DND-41 (cell line): ENCODE measurements around the gene DYNLT3.

ENCODE experiments used
- ATAC-seq: fragments of 200-7000 bp; cut with Tn5 transposase; 3 replicates; pipeline ENCODE4 v1.9.1; 2021; ENCODE audit warnings: low read depth; ENCODE audit not compliant: insufficient read depth
- DNase-seq: peaks from one replicate; pipeline ENCODE4 v3.0.0-alpha.2; 2020
- H2AFZ ChIP-seq: 2 replicates; pipeline ENCODE4 v1.6.0; 2012; ENCODE audit warnings: low read depth, low read length
- H3K27ac ChIP-seq: 2 replicates; pipeline ENCODE4 v1.5.1; 2012; ENCODE audit warnings: low read length, inconsistent platforms
- H3K27me3 ChIP-seq: fragments of 200-600 bp; sonication (generic); 2 replicates; pipeline ENCODE4 v1.6.0; 2012; ENCODE audit warnings: low read length, mild to moderate bottlenecking, inconsistent platforms; ENCODE audit not compliant: insufficient read depth, poor library complexity
- H3K36me3 ChIP-seq: 2 replicates; pipeline ENCODE4 v1.5.1; 2012; ENCODE audit warnings: low read length, inconsistent platforms; ENCODE audit not compliant: insufficient read depth
- H3K4me1 ChIP-seq: 2 replicates; pipeline ENCODE4 v1.5.1; 2012; ENCODE audit warnings: mild to moderate bottlenecking, low read length; ENCODE audit not compliant: insufficient read depth
- H3K4me2 ChIP-seq: 2 replicates; pipeline ENCODE4 v1.6.0; 2012; ENCODE audit warnings: mild to moderate bottlenecking, moderate library complexity, low read length, inconsistent platforms; ENCODE audit not compliant: insufficient read depth
- H3K4me3 ChIP-seq, 2 experiments: fragments of 200-600 bp in 1 of 2; shearing (Covaris generic) in 1 of 2; 2 replicates each; pipeline ENCODE4 v1.5.1; 2012 to 2016; ENCODE audit warnings: inconsistent platforms in 2 of 2, low read length in 2 of 2, mild to moderate bottlenecking in 2 of 2, low read depth in 1 of 2, moderate library complexity in 1 of 2
- H3K79me2 ChIP-seq: 2 replicates; pipeline ENCODE4 v1.6.0; 2012; ENCODE audit warnings: low read length, inconsistent platforms; ENCODE audit not compliant: insufficient read depth
- H3K9ac ChIP-seq: 2 replicates; pipeline ENCODE4 v1.6.0; 2012; ENCODE audit warnings: low read depth, mild to moderate bottlenecking, inconsistent platforms, low read length, moderate library complexity
- H3K9me3 ChIP-seq: 2 replicates; pipeline ENCODE4 v1.5.1; 2012; ENCODE audit warnings: low read length, moderate library complexity, mild to moderate bottlenecking, inconsistent platforms; ENCODE audit not compliant: insufficient read depth, severe bottlenecking
- H4K20me1 ChIP-seq: 2 replicates; pipeline ENCODE4 v1.6.0; 2012; ENCODE audit warnings: low read length; ENCODE audit not compliant: insufficient read depth
- EZH2 ChIP-seq: IDR thresholded peaks from 3 replicates; pipeline ENCODE4 v1.6.1; 2012; ENCODE audit warnings: borderline replicate concordance, low read depth, mild to moderate bottlenecking, moderate library complexity, low read length, inconsistent platforms; ENCODE audit not compliant: severe bottlenecking
- TF ChIP-seq, protein P1 (sequence below): IDR thresholded peaks from 2 replicates; pipeline ENCODE4 v1.5.1; 2012; ENCODE audit warnings: borderline replicate concordance, low read length, moderate library complexity, mild to moderate bottlenecking; ENCODE audit not compliant: poor library complexity, severe bottlenecking; ENCODE audit errors: extremely low read depth

DYNLT3 gene

DNA sequence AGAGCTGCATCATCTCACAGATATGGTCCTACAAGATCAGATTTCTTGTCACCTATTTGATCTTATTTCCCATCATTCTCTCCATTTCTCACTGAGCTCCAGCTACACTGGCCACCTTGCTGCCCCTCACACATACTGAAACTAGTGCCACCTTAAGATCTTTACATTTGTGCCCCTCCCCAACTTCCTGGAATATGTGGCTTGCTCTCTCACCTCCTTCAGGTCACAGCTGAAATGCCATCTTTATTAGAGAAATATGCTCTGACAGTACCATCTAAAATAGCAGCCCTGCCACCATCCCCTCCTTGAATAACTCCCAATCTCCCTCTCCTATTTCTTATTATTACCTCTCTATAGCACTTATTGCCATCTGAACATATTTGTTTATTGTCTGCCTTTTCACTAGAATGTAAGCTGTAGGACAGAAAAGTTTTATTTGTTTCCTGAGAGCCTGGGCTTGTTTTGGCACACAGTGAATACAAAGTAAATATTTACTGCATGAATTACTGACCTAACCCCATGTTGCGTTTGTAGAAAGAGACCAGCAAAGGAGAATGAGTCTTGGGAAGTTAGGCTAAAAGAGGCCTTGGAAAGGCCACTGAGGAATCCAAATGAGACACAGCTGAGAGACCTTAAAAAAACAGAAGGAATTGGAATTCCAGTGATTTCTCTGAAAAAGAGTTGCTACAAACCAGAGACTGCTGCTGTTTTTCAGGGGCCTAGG, 22.7 kb downstream of the DYNLT3 start:
- DNase-seq = peak; percentile 27
- Histone ChIP-seq H2AFZ (peak overlapping the region; percentile 50), H4K20me1 (no peaks in the 10 kb centered on the region), H3K4me2 (no peak overlapping the region), H3K36me3 (no peaks in the 10 kb centered on the region), H3K27me3 (no peaks in the 10 kb centered on the region), H3K9ac (peak overlapping the region; percentile 8), H3K27ac (peak overlapping the region; percentile 71), H3K79me2 (no peaks in the 10 kb centered on the region), H3K4me3 (no peak overlapping the region), H3K9me3 (no peaks in the 10 kb centered on the region), H3K4me1 (peaks cover 42% of the 10 kb centered on the region)
- no peak for TF ChIP-seq EZH2
- TF ChIP-seq, protein P1, sequence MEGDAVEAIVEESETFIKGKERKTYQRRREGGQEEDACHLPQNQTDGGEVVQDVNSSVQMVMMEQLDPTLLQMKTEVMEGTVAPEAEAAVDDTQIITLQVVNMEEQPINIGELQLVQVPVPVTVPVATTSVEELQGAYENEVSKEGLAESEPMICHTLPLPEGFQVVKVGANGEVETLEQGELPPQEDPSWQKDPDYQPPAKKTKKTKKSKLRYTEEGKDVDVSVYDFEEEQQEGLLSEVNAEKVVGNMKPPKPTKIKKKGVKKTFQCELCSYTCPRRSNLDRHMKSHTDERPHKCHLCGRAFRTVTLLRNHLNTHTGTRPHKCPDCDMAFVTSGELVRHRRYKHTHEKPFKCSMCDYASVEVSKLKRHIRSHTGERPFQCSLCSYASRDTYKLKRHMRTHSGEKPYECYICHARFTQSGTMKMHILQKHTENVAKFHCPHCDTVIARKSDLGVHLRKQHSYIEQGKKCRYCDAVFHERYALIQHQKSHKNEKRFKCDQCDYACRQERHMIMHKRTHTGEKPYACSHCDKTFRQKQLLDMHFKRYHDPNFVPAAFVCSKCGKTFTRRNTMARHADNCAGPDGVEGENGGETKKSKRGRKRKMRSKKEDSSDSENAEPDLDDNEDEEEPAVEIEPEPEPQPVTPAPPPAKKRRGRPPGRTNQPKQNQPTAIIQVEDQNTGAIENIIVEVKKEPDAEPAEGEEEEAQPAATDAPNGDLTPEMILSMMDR = peak; percentile 39
- peak; percentile 52; the same call in 2 of the 3 replicates for ATAC-seq

DNA sequence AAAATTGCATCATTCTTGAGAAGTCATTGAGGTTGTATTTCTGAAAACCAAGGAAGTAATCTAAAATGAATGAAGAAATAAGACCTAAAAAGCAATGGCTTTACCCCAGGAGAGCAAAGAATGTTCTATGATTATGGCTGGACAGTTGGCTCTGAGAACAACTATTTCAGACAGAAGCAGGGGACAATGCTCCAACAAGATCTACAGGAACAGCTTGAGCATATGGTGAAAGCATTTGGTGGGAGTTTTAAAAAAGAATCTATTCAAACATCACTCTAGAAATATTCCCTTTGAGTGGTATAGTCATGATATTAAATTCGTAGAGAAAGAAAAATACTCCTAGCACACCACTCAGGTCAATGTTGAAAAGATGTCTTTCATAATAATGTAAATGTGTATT, 26.7 kb downstream of the DYNLT3 start:
- no peak for TF ChIP-seq EZH2
- TF ChIP-seq, protein P1 = no peak
- no peaks in the 10 kb centered on the region for H4K20me1 ChIP-seq
- DNase-seq = no peak
- H3K27me3 ChIP-seq = no peaks in the 10 kb centered on the region
- no peaks in the 10 kb centered on the region for H3K79me2 ChIP-seq
- no peak overlapping the region for H3K4me3 ChIP-seq
- ATAC-seq = no peak
- H3K9me3 ChIP-seq = no peaks in the 10 kb centered on the region
- peaks cover 78% of the 10 kb centered on the region for H3K4me1 ChIP-seq
- no peaks in the 10 kb centered on the region for H3K36me3 ChIP-seq
- H2AFZ ChIP-seq = no peak overlapping the region
- H3K9ac ChIP-seq = no peak overlapping the region
- H3K4me2 ChIP-seq = no peak overlapping the region
- H3K27ac ChIP-seq = 0 out of 2 replicates have a peak overlapping the region, but pooled peaks have one; percentile 32

GRCh38 chrX:37818031-37818430, 29.3 kb downstream of the DYNLT3 start:
- H3K27ac ChIP-seq = peak overlapping the region; percentile 85
- H3K27me3 ChIP-seq = no peaks in the 10 kb centered on the region
- TF ChIP-seq, protein P1 = no peak
- no peak for TF ChIP-seq EZH2
- no peaks in the 10 kb centered on the region for H3K9me3 ChIP-seq
- H3K4me2 ChIP-seq = peak overlapping the region; percentile 27; the same call in 1 of the 2 replicates
- no peak overlapping the region for H3K4me3 ChIP-seq
- H2AFZ ChIP-seq = no peak overlapping the region
- DNase-seq (peak; percentile 27), ATAC-seq (peak; percentile 81)
- H3K4me1 ChIP-seq = peaks cover 73% of the 10 kb centered on the region
- no peaks in the 10 kb centered on the region for H3K36me3 ChIP-seq
- peak overlapping the region; percentile 32 for H3K9ac ChIP-seq
- no peaks in the 10 kb centered on the region for H3K79me2 ChIP-seq
- H4K20me1 ChIP-seq = no peaks in the 10 kb centered on the region
